GM21576 (cell line): ENCODE data around the gene ZFPL1.

ENCODE experiments used
- ATAC-seq: cut with Tn5 transposase; IDR thresholded peaks from one replicate; pipeline ENCODE4 v1.9.1; 2021; ENCODE audit warnings: mild to moderate bottlenecking, moderate library complexity; ENCODE audit not compliant: unreplicated experiment

ZFPL1 gene

GRCh38 chr11:65059959-65060824 lies 23.8 kb upstream of the ZFPL1 start:
- ATAC-seq, result no peak

GRCh38 chr11:65060913-65061408 lies 23.1 kb upstream of the ZFPL1 start:
- ATAC-seq, result no peak

- no peak for ATAC-seq
Measured at GRCh38 chr11:65063532-65063931, 20.5 kb upstream of the ZFPL1 start.

GRCh38 chr11:65064847-65065240 lies 19.2 kb upstream of the ZFPL1 start:
- no peak for ATAC-seq

- ATAC-seq, result no peak
Measured at GRCh38 chr11:65065851-65066250, 18.2 kb upstream of the ZFPL1 start.

- no peak for ATAC-seq
Measured at GRCh38 chr11:65066315-65066714, 17.7 kb upstream of the ZFPL1 start.

DNA sequence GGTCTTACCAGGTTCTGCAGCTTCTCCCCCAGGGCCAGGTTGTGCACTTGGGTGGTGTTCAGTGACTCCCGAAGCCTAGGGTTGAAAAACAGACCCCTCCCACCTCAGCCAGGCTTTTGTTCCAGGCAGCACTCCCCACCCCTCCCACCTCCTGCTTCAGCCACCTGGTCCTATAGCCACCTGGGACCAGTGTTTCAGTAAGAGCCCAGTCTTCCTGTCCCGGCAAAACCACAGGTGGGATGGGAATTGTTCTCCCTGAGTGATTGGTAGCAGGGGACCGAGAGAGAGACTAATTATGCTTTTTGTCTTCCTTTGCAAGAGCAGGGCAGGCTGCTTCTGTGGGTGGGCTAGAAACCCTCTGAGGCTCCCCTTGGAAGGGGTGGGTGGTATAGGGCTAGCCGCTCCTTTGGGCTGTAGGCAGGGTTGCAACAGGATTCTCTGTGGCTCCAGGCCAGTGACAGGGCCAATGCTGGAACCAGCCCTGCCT lies 17.2 kb upstream of the ZFPL1 start:
- ATAC-seq, result no peak

- ATAC-seq, result no peak
Measured at GRCh38 chr11:65067446-65067845, 16.6 kb upstream of the ZFPL1 start.

DNA sequence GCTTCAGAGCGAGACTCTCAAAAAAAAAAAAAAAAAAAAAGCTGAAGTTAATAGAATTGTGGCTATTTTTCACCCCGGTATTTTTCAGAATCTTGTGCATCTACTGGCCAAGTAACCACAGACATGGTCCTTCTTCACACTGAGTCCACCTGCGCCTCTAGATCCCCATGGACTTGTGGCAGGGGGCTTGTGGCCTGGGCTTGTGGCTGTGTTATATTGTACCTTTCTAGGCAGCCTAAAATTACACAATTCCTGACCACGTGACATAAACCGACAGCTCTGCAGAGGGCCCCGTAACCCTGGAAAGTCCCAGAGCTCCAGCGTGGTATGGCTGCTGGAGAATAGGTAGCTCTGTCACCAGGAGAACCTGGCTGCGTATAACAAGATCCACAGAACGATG lies 14.8 kb upstream of the ZFPL1 start:
- ATAC-seq, result no peak

DNA sequence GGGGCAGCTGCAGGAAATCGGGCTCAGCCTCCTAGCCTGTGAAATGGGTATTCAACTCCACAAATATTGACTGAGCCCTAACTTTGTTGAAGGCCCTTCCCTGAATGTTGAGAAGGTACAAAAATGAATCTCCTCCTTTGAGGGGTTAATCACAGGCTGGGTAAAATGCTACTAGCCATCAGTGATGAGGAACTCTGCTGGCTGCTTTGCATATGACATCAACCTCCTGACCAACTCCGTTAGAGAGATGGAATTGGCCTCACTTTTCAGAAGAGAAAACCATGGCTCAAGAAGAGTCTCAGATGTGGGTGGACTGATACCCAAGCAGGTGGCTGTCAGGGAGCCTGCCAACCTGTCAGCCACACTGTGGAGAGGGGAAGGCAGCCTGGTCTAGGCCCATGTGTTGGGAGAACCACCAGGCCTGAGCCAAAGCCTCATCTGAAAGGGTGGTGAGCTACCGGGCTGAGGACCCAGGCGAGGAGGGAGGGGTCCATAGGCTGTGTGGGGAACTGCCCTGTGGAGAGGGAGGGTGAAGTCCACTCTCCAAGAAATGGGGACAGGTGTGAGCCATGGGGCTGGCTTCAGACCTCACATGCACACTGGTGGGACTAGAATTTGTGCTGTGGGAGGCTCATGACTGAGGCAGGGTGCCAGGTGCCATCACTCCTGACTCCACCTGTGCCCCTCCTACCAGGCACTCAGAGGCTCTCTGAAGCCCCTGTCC lies 12.0 kb upstream of the ZFPL1 start:
- no peak for ATAC-seq

GRCh38 chr11:65072631-65072966 lies 11.4 kb upstream of the ZFPL1 start:
- ATAC-seq, result no peak

DNA sequence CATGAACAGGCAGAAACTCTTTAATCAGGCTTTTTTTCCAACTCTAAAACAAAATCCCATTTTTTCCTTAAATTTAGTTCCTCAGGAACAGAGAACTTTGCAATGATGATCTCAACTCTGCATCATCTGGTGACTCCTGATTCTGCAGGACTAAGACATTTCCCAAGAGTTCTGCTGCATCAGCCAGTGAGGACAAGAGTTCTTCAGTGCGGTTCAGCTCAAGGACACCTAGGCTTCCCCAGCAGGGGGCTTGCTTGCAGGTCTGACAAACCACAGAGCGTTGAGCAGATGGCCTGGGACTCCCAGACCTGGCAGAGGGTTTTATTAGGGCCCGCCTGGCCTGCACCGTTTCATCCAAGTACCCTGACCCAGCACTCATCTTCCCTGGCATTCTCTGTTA lies 6.6 kb upstream of the ZFPL1 start:
- ATAC-seq, result no peak

- ATAC-seq, result no peak
Measured at GRCh38 chr11:65078151-65078550, 5.9 kb upstream of the ZFPL1 start.

DNA sequence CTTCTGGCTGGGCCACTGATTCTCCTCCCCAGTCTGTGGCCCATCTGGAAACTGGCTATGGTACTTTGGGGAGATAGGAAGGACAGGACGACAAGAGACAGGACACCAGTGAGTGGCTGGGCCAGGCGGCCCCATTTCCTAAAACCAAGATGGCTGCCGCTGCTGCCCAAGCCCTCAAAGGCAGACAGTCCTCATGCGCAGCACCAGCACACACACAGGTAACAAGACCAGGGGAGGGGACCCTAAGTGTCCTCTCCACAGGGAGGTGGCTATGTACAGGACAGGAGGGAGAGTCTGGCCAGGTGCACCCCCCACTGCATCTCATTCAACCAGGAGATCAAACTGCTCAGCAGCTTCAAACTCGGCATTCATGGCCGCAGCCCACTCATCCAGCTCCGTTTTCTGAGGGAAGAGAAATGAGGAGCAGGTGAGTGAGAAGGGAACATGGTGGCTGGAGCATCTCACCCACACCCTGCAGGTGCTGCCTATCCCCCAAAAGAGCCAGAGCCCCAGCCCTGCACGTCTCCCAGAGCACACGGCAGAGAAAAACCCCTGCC lies 5.2 kb upstream of the ZFPL1 start:
- ATAC-seq, result no peak

DNA sequence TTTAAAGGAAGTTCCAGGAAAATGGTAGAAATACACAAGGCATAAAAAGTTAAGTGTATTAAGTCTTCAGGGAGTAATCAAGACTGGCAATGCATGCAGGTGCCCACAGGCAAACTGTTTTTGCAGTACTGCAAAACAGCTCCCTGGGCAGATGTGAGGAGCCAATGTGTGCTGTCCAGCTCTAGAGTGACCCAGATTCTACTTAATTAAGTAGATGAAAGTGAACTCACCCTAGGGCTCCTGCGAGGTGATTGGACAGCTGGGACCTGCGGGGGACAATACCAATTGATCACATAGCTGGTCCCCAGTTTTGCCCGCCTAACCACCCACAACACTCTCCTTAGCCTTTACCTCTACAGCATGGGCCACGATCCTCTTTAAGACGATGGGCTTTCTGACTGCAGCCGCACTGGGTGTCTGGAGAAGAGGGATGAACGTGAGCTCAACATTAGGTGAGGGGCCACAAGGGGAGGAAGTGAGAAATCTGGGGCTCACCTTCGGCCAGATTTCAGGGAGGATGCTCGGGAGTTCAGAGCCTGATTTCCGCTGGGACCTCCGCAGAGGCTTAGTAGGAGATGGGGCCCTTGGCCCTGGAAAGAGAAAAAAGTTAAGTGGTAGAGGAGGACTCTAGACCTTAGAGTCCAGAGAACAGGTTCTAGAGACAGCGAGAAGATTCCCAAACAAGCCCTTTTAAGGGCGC lies 738 bp upstream of the ZFPL1 start:
- ATAC-seq, result peak; percentile 11

DNA sequence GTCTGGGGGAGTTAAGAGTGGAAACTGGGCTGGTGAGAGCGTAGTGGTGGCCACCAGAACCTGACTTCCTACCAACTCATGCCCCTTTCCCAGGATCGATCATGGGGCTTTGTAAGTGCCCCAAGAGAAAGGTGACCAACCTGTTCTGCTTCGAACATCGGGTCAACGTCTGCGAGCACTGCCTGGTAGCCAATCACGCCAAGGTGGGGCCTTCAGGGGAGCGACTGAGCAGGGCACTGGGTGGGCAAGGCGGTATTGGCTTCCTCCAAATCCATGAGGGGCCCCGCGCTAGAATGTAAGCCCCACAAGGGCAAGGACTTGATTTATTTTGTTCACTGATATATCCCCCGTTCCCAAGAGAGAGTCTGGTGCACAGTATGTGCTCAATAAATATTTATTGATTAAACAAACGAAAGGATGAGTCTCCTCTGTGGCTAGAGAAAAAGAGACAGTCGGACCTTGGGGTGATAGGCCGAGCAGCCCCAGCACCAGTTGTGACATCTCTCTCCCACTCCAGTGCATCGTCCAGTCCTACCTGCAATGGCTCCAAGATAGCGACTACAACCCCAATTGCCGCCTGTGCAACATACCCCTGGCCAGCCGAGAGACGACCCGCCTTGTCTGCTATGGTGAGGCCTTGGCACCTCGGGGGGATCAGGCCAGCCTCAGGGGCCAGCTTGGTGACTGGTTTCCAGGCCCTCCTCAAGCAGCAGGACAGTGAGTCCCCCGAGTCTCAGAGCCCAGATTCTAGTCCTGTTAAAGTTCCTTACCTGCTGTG lies 765 bp downstream of the ZFPL1 start:
- ATAC-seq, result no peak

DNA sequence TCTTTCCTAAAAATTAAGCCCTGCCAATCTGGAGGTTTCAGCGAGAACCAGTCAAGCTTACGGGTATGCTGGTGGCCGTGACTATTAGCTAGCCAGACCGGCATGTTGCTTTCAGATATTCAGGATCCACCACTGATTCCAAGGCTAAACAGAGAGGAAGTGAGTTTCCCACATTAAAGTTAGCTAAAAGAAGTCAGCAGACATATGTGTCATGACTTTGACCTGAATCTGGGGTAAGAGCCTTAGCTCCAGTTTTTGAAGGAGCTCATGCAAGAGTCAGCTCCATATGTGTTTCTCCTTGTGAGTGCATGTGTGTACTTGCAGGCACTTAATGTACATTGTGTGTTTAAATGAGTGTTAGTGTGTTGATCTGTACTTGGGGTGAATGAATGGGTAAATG lies 1.4 kb downstream of the ZFPL1 start:
- no peak for ATAC-seq

DNA sequence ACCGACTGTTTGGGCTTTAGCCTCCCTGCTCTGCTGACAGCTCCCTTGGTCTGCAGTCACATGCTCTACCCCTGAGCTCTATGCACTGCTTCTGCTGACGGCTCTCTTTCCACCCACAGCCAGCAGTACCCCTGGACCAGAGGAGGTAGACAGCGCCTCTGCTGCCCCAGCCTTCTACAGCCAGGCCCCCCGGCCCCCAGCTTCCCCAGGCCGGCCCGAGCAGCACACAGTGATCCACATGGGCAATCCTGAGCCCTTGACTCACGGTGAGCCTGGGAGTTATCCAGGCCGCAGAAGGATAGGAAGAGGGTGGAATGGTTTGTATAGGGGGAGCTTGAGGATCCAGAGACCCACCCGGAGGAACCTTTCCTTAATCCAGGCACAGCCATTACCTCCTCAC lies 2.8 kb downstream of the ZFPL1 start:
- ATAC-seq, result no peak

DNA sequence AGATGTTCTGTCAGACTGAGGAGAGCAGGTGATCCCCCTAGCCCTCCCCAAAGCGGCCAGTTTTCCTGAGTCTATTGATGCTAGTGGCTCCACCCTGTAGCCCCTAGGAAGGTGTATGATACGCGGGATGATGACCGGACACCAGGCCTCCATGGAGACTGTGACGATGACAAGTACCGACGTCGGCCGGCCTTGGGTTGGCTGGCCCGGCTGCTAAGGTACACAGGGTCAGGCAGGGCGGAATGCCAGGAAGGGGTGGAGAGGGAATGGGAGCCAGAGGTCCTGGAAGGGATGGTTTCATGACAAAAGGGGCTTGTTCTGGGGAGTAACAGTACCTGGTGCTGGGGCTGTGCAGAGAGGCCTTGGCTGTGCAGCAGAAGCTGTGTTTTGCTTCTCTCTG lies 3.2 kb downstream of the ZFPL1 start:
- ATAC-seq, result no peak

DNA sequence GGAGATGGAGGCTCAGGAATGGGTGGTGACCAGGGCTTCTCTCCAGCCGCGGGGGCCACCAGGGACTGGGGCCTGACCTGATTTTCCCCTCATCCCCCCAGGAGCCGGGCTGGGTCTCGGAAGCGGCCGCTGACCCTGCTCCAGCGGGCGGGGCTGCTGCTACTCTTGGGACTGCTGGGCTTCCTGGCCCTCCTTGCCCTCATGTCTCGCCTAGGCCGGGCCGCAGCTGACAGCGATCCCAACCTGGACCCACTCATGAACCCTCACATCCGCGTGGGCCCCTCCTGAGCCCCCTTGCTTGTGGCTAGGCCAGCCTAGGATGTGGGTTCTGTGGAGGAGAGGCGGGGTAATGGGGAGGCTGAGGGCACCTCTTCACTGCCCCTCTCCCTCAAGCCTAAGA lies 3.8 kb downstream of the ZFPL1 start:
- no peak for ATAC-seq
